H9 (cell line): ENCODE measurements around the gene FAM83C. TPM values are rescaled to one million over a fixed set of nuclear protein-coding genes. Genes with fewer than 3 reads are reported as not detected.

ENCODE experiments used
- DNase-seq: peaks from one replicate; pipeline ENCODE4 v3.0.0-alpha.2; 2017
- H2AFZ ChIP-seq: one replicate; pipeline ENCODE4 v1.6.1; 2013; ENCODE audit warnings: mild to moderate bottlenecking, low read length, control low read depth, moderate library complexity
- H2AK5ac ChIP-seq: 2 replicates; pipeline ENCODE4 v1.6.1; 2013; ENCODE audit warnings: low read length, control low read depth, mixed read lengths; ENCODE audit not compliant: insufficient read length
- H2BK120ac ChIP-seq: one replicate; pipeline ENCODE4 v1.6.1; 2013; ENCODE audit warnings: low read depth, mild to moderate bottlenecking, low read length, control low read depth, inconsistent platforms; ENCODE audit not compliant: poor library complexity, severe bottlenecking
- H2BK12ac ChIP-seq: 2 replicates; pipeline ENCODE4 v1.6.1; 2013; ENCODE audit warnings: low read length, control low read depth, mixed read lengths, low read depth; ENCODE audit not compliant: insufficient read length
- H2BK15ac ChIP-seq: 2 replicates; pipeline ENCODE4 v1.6.1; 2013; ENCODE audit warnings: low read depth, low read length, control low read depth
- H2BK20ac ChIP-seq: one replicate; pipeline ENCODE4 v1.6.1; 2013; ENCODE audit warnings: low read depth, mild to moderate bottlenecking, low read length, control low read depth, inconsistent platforms; ENCODE audit not compliant: poor library complexity, severe bottlenecking
- H2BK5ac ChIP-seq: 2 replicates; pipeline ENCODE4 v1.6.1; 2013; ENCODE audit warnings: low read length, control low read depth, mixed read lengths; ENCODE audit not compliant: insufficient read length
- H3K14ac ChIP-seq: 2 replicates; pipeline ENCODE4 v1.6.1; 2013; ENCODE audit warnings: low read length, control low read depth; ENCODE audit not compliant: insufficient read depth
- H3K18ac ChIP-seq: 2 replicates; pipeline ENCODE4 v1.6.1; 2013; ENCODE audit warnings: low read depth, mild to moderate bottlenecking, mixed read lengths, low read length, control low read depth; ENCODE audit not compliant: insufficient read length
- H3K23ac ChIP-seq: 2 replicates; pipeline ENCODE4 v1.6.1; 2013; ENCODE audit warnings: low read length, control low read depth, mixed read lengths, low read depth; ENCODE audit not compliant: insufficient read length
- H3K23me2 ChIP-seq: 2 replicates; pipeline ENCODE4 v1.6.1; 2013; ENCODE audit warnings: low read depth, mild to moderate bottlenecking, mixed read lengths, low read length, control low read depth; ENCODE audit not compliant: insufficient read length, poor library complexity, severe bottlenecking
- H3K27ac ChIP-seq: 2 replicates; pipeline ENCODE4 v1.5.1; 2013; ENCODE audit warnings: low read length, control low read depth, mixed read lengths, low read depth; ENCODE audit not compliant: insufficient read length
- H3K27me3 ChIP-seq: 2 replicates; pipeline ENCODE4 v1.6.1; 2013; ENCODE audit warnings: low read length, control low read depth, inconsistent platforms; ENCODE audit not compliant: insufficient read depth
- H3K4ac ChIP-seq: 2 replicates; pipeline ENCODE4 v1.6.1; 2013; ENCODE audit warnings: low read depth, mild to moderate bottlenecking, control low read depth, inconsistent platforms, low read length, moderate library complexity
- H3K4me1 ChIP-seq: 2 replicates; pipeline ENCODE4 v1.6.1; 2013; ENCODE audit warnings: low read length, control low read depth, inconsistent platforms; ENCODE audit not compliant: insufficient read depth
- H3K4me2 ChIP-seq: 2 replicates; pipeline ENCODE4 v1.6.1; 2013; ENCODE audit warnings: low read length, control low read depth, mixed read lengths; ENCODE audit not compliant: insufficient read length, insufficient read depth
- H3K56ac ChIP-seq: 2 replicates; pipeline ENCODE4 v1.6.1; 2013; ENCODE audit warnings: low read depth, mild to moderate bottlenecking, mixed read lengths, low read length, control low read depth; ENCODE audit not compliant: insufficient read length
- H3K79me1 ChIP-seq: 2 replicates; pipeline ENCODE4 v1.6.1; 2013; ENCODE audit warnings: low read depth, mild to moderate bottlenecking, moderate library complexity, low read length, control low read depth, inconsistent platforms; ENCODE audit not compliant: insufficient read depth, poor library complexity, severe bottlenecking
- H3K79me2 ChIP-seq: 2 replicates; pipeline ENCODE4 v1.6.1; 2013; ENCODE audit warnings: low read length, control low read depth, inconsistent platforms; ENCODE audit not compliant: insufficient read depth
- H3K9ac ChIP-seq: 2 replicates; pipeline ENCODE4 v1.6.1; 2013; ENCODE audit warnings: low read length, control low read depth, mixed read lengths; ENCODE audit not compliant: insufficient read length; ENCODE audit errors: extremely low read depth
- H3K9me3 ChIP-seq: one replicate; pipeline ENCODE4 v1.6.1; 2013; ENCODE audit warnings: low read depth, low read length, inconsistent platforms; ENCODE audit not compliant: control insufficient read depth
- H3T11ph ChIP-seq: one replicate; pipeline ENCODE4 v1.6.1; 2013; ENCODE audit warnings: mild to moderate bottlenecking, low read length, control low read depth, inconsistent platforms
- H4K20me1 ChIP-seq: one replicate; pipeline ENCODE4 v1.6.1; 2013; ENCODE audit not compliant: control insufficient read depth, insufficient read length, insufficient read depth
- H4K5ac ChIP-seq: 2 replicates; pipeline ENCODE4 v1.6.1; 2013; ENCODE audit warnings: low read depth, mild to moderate bottlenecking, mixed read lengths, low read length, control low read depth; ENCODE audit not compliant: insufficient read length
- H4K8ac ChIP-seq: replicated peaks from 2 replicates; pipeline ENCODE4 v1.6.1; 2013; ENCODE audit warnings: low read length, control low read depth, mixed read lengths, low read depth; ENCODE audit not compliant: insufficient read length
- H4K91ac ChIP-seq: 2 replicates; pipeline ENCODE4 v1.6.1; 2013; ENCODE audit warnings: low read depth, mild to moderate bottlenecking, moderate library complexity, mixed read lengths, low read length, control low read depth; ENCODE audit not compliant: insufficient read length
- H3K27ac Mint-ChIP-seq, 3 experiments: 2 replicates in 2 of 3; 3 replicates in 1 of 3; pipeline ENCODE4 v1.8.0; 2020 to 2021; ENCODE audit warnings: mixed read lengths in 3 of 3, mild to moderate bottlenecking in 1 of 3, moderate library complexity in 1 of 3
- H3K27me3 Mint-ChIP-seq: 2 replicates; pipeline ENCODE4 v1.8.0; 2021; ENCODE audit warnings: low read depth, mild to moderate bottlenecking, moderate library complexity, mixed read lengths
- H3K36me3 Mint-ChIP-seq, 3 experiments: 2 replicates in 2 of 3; 3 replicates in 1 of 3; pipeline ENCODE4 v1.8.0; 2020 to 2021; ENCODE audit warnings: low read depth in 3 of 3, mixed read lengths in 3 of 3; ENCODE audit not compliant: insufficient read depth in 1 of 3
- H3K4me1 Mint-ChIP-seq, 2 experiments: 2 replicates each; pipeline ENCODE4 v1.8.0; 2020; ENCODE audit warnings: mixed read lengths in 2 of 2
- H3K4me3 Mint-ChIP-seq, 2 experiments: 2 replicates in 1 of 2; 3 replicates in 1 of 2; pipeline ENCODE4 v1.8.0; 2020 to 2021; ENCODE audit warnings: mild to moderate bottlenecking in 2 of 2, mixed read lengths in 2 of 2, moderate library complexity in 1 of 2
- H3K9me3 Mint-ChIP-seq, 2 experiments: 2 replicates in 1 of 2; 3 replicates in 1 of 2; pipeline ENCODE4 v1.8.0; 2020; ENCODE audit warnings: mild to moderate bottlenecking in 2 of 2, mixed read lengths in 2 of 2, moderate library complexity in 1 of 2
- WGBS: extraction: QIAGEN DNeasy Blood & Tissue Kit; methylation state at CpG from one replicate; pipeline ENCODE4 v1.1.7; 2013; ENCODE audit warnings: missing lambda C conversion rate, low lambda C conversion rate, mixed read lengths; ENCODE audit not compliant: insufficient read length; ENCODE audit errors: extremely low coverage; 5-methylcytosine and 5-hydroxymethylcytosine counted together
- total RNA-seq: library from RNA; stranded (reverse); gene quantifications from 2 replicates; pipeline ENCODE4 v1.2.1, GENCODE V29; 2021
- TF ChIP-seq, protein P1 (sequence below): fragments of 200-600 bp; sonication (generic); conservative IDR thresholded peaks from 3 replicates; pipeline ENCODE4 v1.8.0; 2021; ENCODE audit warnings: antibody characterized with exemption, mild to moderate bottlenecking

Gene FAM83C
- total RNA-seq, 1 experiment from 2014 or later, result not detected

GRCh38 chr20:35332540-35333200 lies 40.4 kb upstream of the FAM83C start:
- H3K27me3 ChIP-seq, result no peaks in the 10 kb centered on the region
- H3K4me2 ChIP-seq, result no peak overlapping the region
- H3T11ph ChIP-seq, result no peak overlapping the region
- no peak overlapping the region for H3K9ac ChIP-seq
- H3K4ac ChIP-seq, result no peak overlapping the region
- H2BK15ac ChIP-seq, result no peak overlapping the region
- H3K23me2 ChIP-seq, result no peaks in the 10 kb centered on the region
- H2AFZ ChIP-seq, result no peak overlapping the region
- no peak overlapping the region for H2BK5ac ChIP-seq
- H2AK5ac ChIP-seq, result no peak overlapping the region
- no peaks in the 10 kb centered on the region for H3K27me3 Mint-ChIP-seq
- H3K27ac ChIP-seq, result no peak overlapping the region
- no peak overlapping the region for H3K56ac ChIP-seq
- no peak overlapping the region for H4K5ac ChIP-seq
- H4K20me1 ChIP-seq, result no peaks in the 10 kb centered on the region
- H3K27ac Mint-ChIP-seq, result no peak overlapping the region
- H4K91ac ChIP-seq, result no peak overlapping the region
- no peaks in the 10 kb centered on the region for H3K79me1 ChIP-seq
- H3K4me1 Mint-ChIP-seq, result peaks cover 5 to 6% of the 10 kb centered on the region in 2 experiments
- no CpG with 5 or more reads among the region's 5 CpGs for WGBS
- H3K23ac ChIP-seq, result no peak overlapping the region
- no peak overlapping the region for H3K14ac ChIP-seq
- H3K9me3 ChIP-seq, result no peaks in the 10 kb centered on the region
- no peak overlapping the region for H3K4me3 Mint-ChIP-seq
- H3K79me2 ChIP-seq, result no peaks in the 10 kb centered on the region
- H3K4me1 ChIP-seq, result 0 out of 2 replicates have a peak, but pooled peaks cover 2% of the 10 kb centered on the region
- no peak overlapping the region for H4K8ac ChIP-seq
- H3K36me3 Mint-ChIP-seq, result no peaks in the 10 kb centered on the region
- no peak overlapping the region for H2BK120ac ChIP-seq
- H2BK12ac ChIP-seq, result no peak overlapping the region
- H3K18ac ChIP-seq, result no peak overlapping the region
- DNase-seq, result no peak
- TF ChIP-seq, protein P1, sequence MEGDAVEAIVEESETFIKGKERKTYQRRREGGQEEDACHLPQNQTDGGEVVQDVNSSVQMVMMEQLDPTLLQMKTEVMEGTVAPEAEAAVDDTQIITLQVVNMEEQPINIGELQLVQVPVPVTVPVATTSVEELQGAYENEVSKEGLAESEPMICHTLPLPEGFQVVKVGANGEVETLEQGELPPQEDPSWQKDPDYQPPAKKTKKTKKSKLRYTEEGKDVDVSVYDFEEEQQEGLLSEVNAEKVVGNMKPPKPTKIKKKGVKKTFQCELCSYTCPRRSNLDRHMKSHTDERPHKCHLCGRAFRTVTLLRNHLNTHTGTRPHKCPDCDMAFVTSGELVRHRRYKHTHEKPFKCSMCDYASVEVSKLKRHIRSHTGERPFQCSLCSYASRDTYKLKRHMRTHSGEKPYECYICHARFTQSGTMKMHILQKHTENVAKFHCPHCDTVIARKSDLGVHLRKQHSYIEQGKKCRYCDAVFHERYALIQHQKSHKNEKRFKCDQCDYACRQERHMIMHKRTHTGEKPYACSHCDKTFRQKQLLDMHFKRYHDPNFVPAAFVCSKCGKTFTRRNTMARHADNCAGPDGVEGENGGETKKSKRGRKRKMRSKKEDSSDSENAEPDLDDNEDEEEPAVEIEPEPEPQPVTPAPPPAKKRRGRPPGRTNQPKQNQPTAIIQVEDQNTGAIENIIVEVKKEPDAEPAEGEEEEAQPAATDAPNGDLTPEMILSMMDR, result no peak
- H2BK20ac ChIP-seq, result no peak overlapping the region
- H3K9me3 Mint-ChIP-seq, result no peaks in the 10 kb centered on the region
